Testis (tissue), 2 donors: ENCODE data around the gene ULK3.

Source experiments
- POLR2A ChIP-seq: fragments of 450-650 bp; IDR thresholded peaks from one replicate; pipeline ENCODE4 v1.6.1; 2017; ENCODE audit warnings: antibody characterized with exemption, mild to moderate bottlenecking, moderate library complexity
- TF ChIP-seq, protein P1 (sequence below), 3 experiments: fragments of 450-650 bp in 2 of 3; fragments of 200-600 bp in 1 of 3; sonication (generic) in 1 of 3; IDR thresholded peaks; one replicate each; pipeline ENCODE4 v1.5.1; 2016 to 2019; ENCODE audit warnings: antibody characterized with exemption in 3 of 3, mild to moderate bottlenecking in 2 of 3, moderate library complexity in 1 of 3

DNA sequence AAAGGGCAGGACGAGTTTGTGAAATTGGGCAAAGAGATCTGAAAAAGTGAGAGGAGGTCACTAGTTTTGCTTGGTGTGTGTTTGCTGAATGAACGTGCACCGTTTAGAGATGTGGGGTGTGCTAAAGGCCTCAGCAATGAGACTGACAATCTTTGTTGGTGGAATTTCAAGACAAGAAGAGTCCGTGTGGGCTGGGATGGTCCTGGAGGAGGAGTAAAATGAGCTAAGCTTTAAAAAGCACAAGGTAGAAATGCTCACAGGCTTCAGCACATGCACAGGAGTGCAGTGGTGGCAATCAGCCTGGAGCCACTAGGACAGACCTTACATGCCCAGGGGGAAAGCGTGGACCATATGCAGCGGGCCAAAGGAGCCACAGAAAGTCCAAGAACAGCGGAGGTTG, 18.0 kb downstream of the ULK3 start:
- TF ChIP-seq, protein P1, sequence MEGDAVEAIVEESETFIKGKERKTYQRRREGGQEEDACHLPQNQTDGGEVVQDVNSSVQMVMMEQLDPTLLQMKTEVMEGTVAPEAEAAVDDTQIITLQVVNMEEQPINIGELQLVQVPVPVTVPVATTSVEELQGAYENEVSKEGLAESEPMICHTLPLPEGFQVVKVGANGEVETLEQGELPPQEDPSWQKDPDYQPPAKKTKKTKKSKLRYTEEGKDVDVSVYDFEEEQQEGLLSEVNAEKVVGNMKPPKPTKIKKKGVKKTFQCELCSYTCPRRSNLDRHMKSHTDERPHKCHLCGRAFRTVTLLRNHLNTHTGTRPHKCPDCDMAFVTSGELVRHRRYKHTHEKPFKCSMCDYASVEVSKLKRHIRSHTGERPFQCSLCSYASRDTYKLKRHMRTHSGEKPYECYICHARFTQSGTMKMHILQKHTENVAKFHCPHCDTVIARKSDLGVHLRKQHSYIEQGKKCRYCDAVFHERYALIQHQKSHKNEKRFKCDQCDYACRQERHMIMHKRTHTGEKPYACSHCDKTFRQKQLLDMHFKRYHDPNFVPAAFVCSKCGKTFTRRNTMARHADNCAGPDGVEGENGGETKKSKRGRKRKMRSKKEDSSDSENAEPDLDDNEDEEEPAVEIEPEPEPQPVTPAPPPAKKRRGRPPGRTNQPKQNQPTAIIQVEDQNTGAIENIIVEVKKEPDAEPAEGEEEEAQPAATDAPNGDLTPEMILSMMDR (IDR thresholded peaks at IDR 0.05), result no peak
- no peak for TF ChIP-seq POLR2A
